CD4-positive, alpha-beta memory T cell (primary cell): Measurements from ENCODE around the gene ITCH. TPM values are rescaled to one million over a fixed set of nuclear protein-coding genes. Genes with fewer than 3 reads are reported as not detected.

ENCODE experiments used
- CTCF ChIA-PET: fragments of 350-600 bp; sonication (Branson Sonifier 250); formaldehyde crosslinking; loops from one replicate; lab custom pipeline; 2021; ENCODE audit warnings: inconsistent platforms; ENCODE audit not compliant: partially characterized antibody; lab: Charles Lee
- POLR2A ChIA-PET: fragments of 350-600 bp; sonication (Branson Sonifier 250); formaldehyde crosslinking; loops from one replicate; lab custom pipeline; 2021; ENCODE audit not compliant: partially characterized antibody; lab: Charles Lee
- DNase-seq, 5 donors: peaks; one replicate each; pipeline versions ENCODE4 v3.0.0 to v3.0.0-alpha.2; 2020 to 2022; ENCODE audit warnings: mixed read lengths in 1 of 5
- H3K27ac ChIP-seq: one replicate; pipeline ENCODE4 v1.7.0; 2013; ENCODE audit warnings: low read depth, low read length
- H3K27me3 ChIP-seq: 2 replicates; pipeline ENCODE4 v1.7.0; 2013; ENCODE audit warnings: mild to moderate bottlenecking, low read length, moderate library complexity; ENCODE audit not compliant: insufficient read depth
- H3K36me3 ChIP-seq: 2 replicates; pipeline ENCODE4 v1.7.0; 2013; ENCODE audit warnings: mild to moderate bottlenecking, low read length, moderate library complexity; ENCODE audit not compliant: insufficient read depth
- H3K4me1 ChIP-seq: 2 replicates; pipeline ENCODE4 v1.7.0; 2013; ENCODE audit warnings: mild to moderate bottlenecking, low read length, moderate library complexity; ENCODE audit not compliant: insufficient read depth
- H3K4me3 ChIP-seq, 2 donors: one replicate each; pipeline ENCODE4 v1.7.0; 2013; ENCODE audit warnings: low read length in 2 of 2, mild to moderate bottlenecking in 1 of 2
- H3K9me3 ChIP-seq, 2 donors: one replicate each; pipeline ENCODE4 v1.7.0; 2013; ENCODE audit warnings: low read length in 2 of 2, control low read depth in 1 of 2; ENCODE audit not compliant: control insufficient read depth in 1 of 2
- H3K27ac Mint-ChIP-seq, 7 donors: one replicate each; pipeline ENCODE4 v1.8.0; 2020 to 2021; ENCODE audit warnings: mixed read lengths in 7 of 7, mild to moderate bottlenecking in 6 of 7, inconsistent platforms in 3 of 7, moderate library complexity in 3 of 7
- H3K27me3 Mint-ChIP-seq, 2 donors: one replicate each; pipeline ENCODE4 v1.8.0; 2020 to 2021; ENCODE audit warnings: mixed read lengths in 2 of 2
- H3K36me3 Mint-ChIP-seq, 2 donors: one replicate each; pipeline ENCODE4 v1.8.0; 2020 to 2021; ENCODE audit warnings: mixed read lengths in 2 of 2, inconsistent platforms in 1 of 2, mild to moderate bottlenecking in 1 of 2
- H3K4me1 Mint-ChIP-seq, 4 donors: one replicate each; pipeline ENCODE4 v1.8.0; 2020 to 2021; ENCODE audit warnings: mixed read lengths in 4 of 4, mild to moderate bottlenecking in 1 of 4
- H3K4me3 Mint-ChIP-seq, 8 donors: one replicate each; pipeline ENCODE4 v1.8.0; 2020 to 2021; ENCODE audit warnings: mixed read lengths in 8 of 8, mild to moderate bottlenecking in 7 of 8, moderate library complexity in 6 of 8, inconsistent platforms in 3 of 8
- H3K9me3 Mint-ChIP-seq, 8 donors: one replicate each; pipeline ENCODE4 v1.8.0; 2020 to 2021; ENCODE audit warnings: mixed read lengths in 8 of 8, mild to moderate bottlenecking in 5 of 8, inconsistent platforms in 3 of 8, moderate library complexity in 1 of 8
- intact Hi-C: fragments of 100-400 bp; cut with micrococcal nuclease; formaldehyde crosslinking; loops from one replicate; pipeline ENCODE4 v1.15.1; 2023
- polyA plus RNA-seq, 2 donors: library from polyadenylated mRNA; unstranded; fragments of 300-500 nt; fragmentation: Illumina TruSeq; gene quantifications; one replicate each; pipeline ENCODE4 v1.2.3, GENCODE V29; 2021
- total RNA-seq, 2 experiments: library from RNA; stranded (reverse); gene quantifications; one replicate each; pipeline ENCODE4 v1.2.3, GENCODE V29; 2021

The ITCH gene
- total and polyA plus RNA-seq, 4 experiments from 2014 or later: 9.7 to 68.9 (median 42.2) TPM

GRCh38 chr20:34549291-34549928, 186.3 kb downstream of the ITCH start:
- H3K27me3 ChIP-seq: no peaks in the 10 kb centered on the region
- H3K9me3 ChIP-seq: no peaks in the 10 kb centered on the region
- no peaks in the 10 kb centered on the region for H3K36me3 ChIP-seq
- no peak overlapping the region for H3K4me3 Mint-ChIP-seq
- DNase-seq: no peak
- ChIA-PET CTCF (interaction anchor here (0.6 to 1.3 kb wide), 2 partner anchors 11 to 140 kb away, joined by 3 to 6 read pairs; no protein-coding TSS in a partner anchor), POLR2A (interaction anchor here (1.2 kb wide), 1 partner anchor 9 kb away, joined by 4 read pairs; the partner anchor contains the start of gene MAP1LC3A)
- H3K27me3 Mint-ChIP-seq: no peaks in the 10 kb centered on the region
- intact Hi-C loops: no loop called here
- H3K9me3 Mint-ChIP-seq: no peaks in the 10 kb centered on the region
- H3K4me1 Mint-ChIP-seq: peaks cover 3 to 16% (median 6%) of the 10 kb centered on the region in 4 donors
- peaks cover 4% of the 10 kb centered on the region for H3K4me1 ChIP-seq
- no peak overlapping the region for H3K27ac ChIP-seq
- no peak overlapping the region for H3K4me3 ChIP-seq
- peak overlapping the region in 2 of 7 donors; percentile 3 to 35 for H3K27ac Mint-ChIP-seq
- H3K36me3 Mint-ChIP-seq: no peaks in the 10 kb centered on the region

- DNase-seq: no peak
- ChIA-PET POLR2A (interaction anchor here (1.2 kb wide), 1 partner anchor 9 kb away, joined by 4 read pairs; the partner anchor contains the start of gene MAP1LC3A), CTCF (interaction anchor here (1.3 kb wide), 1 partner anchor 12 kb away, joined by 6 read pairs; no protein-coding TSS in a partner anchor)
- intact Hi-C loops: no loop called here
- no peak overlapping the region for H3K27ac ChIP-seq
- no peaks in the 10 kb centered on the region for H3K4me1 ChIP-seq
- H3K9me3 ChIP-seq: no peaks in the 10 kb centered on the region
- Mint-ChIP-seq H3K4me1 (peaks cover 0 to 11% (median 2%) of the 10 kb centered on the region in 4 donors), H3K36me3 (no peaks in the 10 kb centered on the region), H3K9me3 (no peaks in the 10 kb centered on the region), H3K27ac (no peak overlapping the region), H3K27me3 (no peaks in the 10 kb centered on the region), H3K4me3 (no peak overlapping the region)
- no peaks in the 10 kb centered on the region for H3K27me3 ChIP-seq
- H3K36me3 ChIP-seq: no peaks in the 10 kb centered on the region
- no peak overlapping the region for H3K4me3 ChIP-seq
Observed at GRCh38 chr20:34549929-34550305, 186.8 kb downstream of the ITCH start.

GRCh38 chr20:34552569-34552968, 189.5 kb downstream of the ITCH start:
- intact Hi-C loops: no loop called here
- H3K27ac Mint-ChIP-seq: peak overlapping the region in 4 of 7 donors; percentile 25 to 78 (median 44)
- no peaks in the 10 kb centered on the region for H3K36me3 ChIP-seq
- no peak overlapping the region for H3K27ac ChIP-seq
- peaks cover 7% of the 10 kb centered on the region for H3K4me1 ChIP-seq
- H3K9me3 Mint-ChIP-seq: no peaks in the 10 kb centered on the region
- ChIA-PET POLR2A (no interaction called here), CTCF (no interaction called here)
- no peak for DNase-seq
- H3K4me3 Mint-ChIP-seq: no peak overlapping the region
- H3K36me3 Mint-ChIP-seq: no peaks in the 10 kb centered on the region
- H3K27me3 ChIP-seq: no peaks in the 10 kb centered on the region
- no peak overlapping the region for H3K4me3 ChIP-seq
- no peaks in the 10 kb centered on the region for H3K27me3 Mint-ChIP-seq
- no peaks in the 10 kb centered on the region for H3K9me3 ChIP-seq
- H3K4me1 Mint-ChIP-seq: peaks cover 0 to 12% (median 6%) of the 10 kb centered on the region in 4 donors

GRCh38 chr20:34553366-34553867, 190.3 kb downstream of the ITCH start:
- CTCF ChIA-PET: no interaction called here
- Histone ChIP-seq H3K36me3 (no peaks in the 10 kb centered on the region), H3K9me3 (no peaks in the 10 kb centered on the region), H3K4me1 (peaks cover 12% of the 10 kb centered on the region), H3K4me3 (no peak overlapping the region), H3K27me3 (no peaks in the 10 kb centered on the region), H3K27ac (no peak overlapping the region)
- H3K4me1 Mint-ChIP-seq: peaks cover 5 to 15% (median 12%) of the 10 kb centered on the region in 4 donors
- intact Hi-C loops: no loop called here
- peaks cover 0 to 1% of the 10 kb centered on the region in 2 donors for H3K36me3 Mint-ChIP-seq
- DNase-seq: no peak
- no peaks in the 10 kb centered on the region for H3K27me3 Mint-ChIP-seq
- peak overlapping the region in 2 of 7 donors; percentile 29 to 54 for H3K27ac Mint-ChIP-seq
- no peak overlapping the region for H3K4me3 Mint-ChIP-seq
- no peaks in the 10 kb centered on the region for H3K9me3 Mint-ChIP-seq
- POLR2A ChIA-PET: interaction anchor here (0.7 kb wide), 1 partner anchor 17 kb away, joined by 3 read pairs; no protein-coding TSS in a partner anchor

- H3K9me3 ChIP-seq: no peaks in the 10 kb centered on the region
- peaks cover 12% of the 10 kb centered on the region for H3K4me1 ChIP-seq
- CTCF ChIA-PET: interaction anchor here (0.9 to 4.5 kb wide), 4 partner anchors 19 to 43 kb away, joined by 3 to 20 read pairs (median 3); no protein-coding TSS in a partner anchor
- POLR2A ChIA-PET: interaction anchor here (1.0 to 1.9 kb wide), 6 partner anchors 10 to 1106 kb away, joined by 3 to 10 read pairs (median 4); partner anchors contain the start of gene DYNLRB1
- intact Hi-C loops: loop anchor here (1.0 to 2.0 kb wide), 5 partner anchors 13 to 255 kb away; partner anchors contain the start of genes AHCY, ITCH and PIGU
- no peaks in the 10 kb centered on the region for H3K36me3 ChIP-seq
- no peak for DNase-seq
- peaks cover 0 to 2% (median 0%) of the 10 kb centered on the region in 8 donors for H3K9me3 Mint-ChIP-seq
- H3K4me3 Mint-ChIP-seq: peak overlapping the region; percentile 70 to 93 (median 84)
- no peaks in the 10 kb centered on the region for H3K27me3 ChIP-seq
- H3K27me3 Mint-ChIP-seq: no peaks in the 10 kb centered on the region
- H3K27ac ChIP-seq: peak overlapping the region; percentile 95
- peaks cover 0 to 4% of the 10 kb centered on the region in 2 donors for H3K36me3 Mint-ChIP-seq
- peak overlapping the region; percentile 45 to 46 for H3K4me3 ChIP-seq
- peaks cover 10 to 33% (median 13%) of the 10 kb centered on the region in 4 donors for H3K4me1 Mint-ChIP-seq
- peak overlapping the region; percentile 88 to 100 (median 96) for H3K27ac Mint-ChIP-seq
Observed at GRCh38 chr20:34557936-34558319, 194.9 kb downstream of the ITCH start.

- Histone ChIP-seq H3K27me3 (no peaks in the 10 kb centered on the region), H3K4me1 (peaks cover 12% of the 10 kb centered on the region), H3K27ac (peak within 1 kb of the TSS; percentile 95), H3K4me3 (peak within 1 kb of the TSS; percentile 45 to 46), H3K9me3 (no peaks in the 10 kb centered on the region), H3K36me3 (no peaks in the 10 kb centered on the region)
- peaks cover 10 to 33% (median 13%) of the 10 kb centered on the region in 4 donors for H3K4me1 Mint-ChIP-seq
- peak within 1 kb of the TSS; percentile 91 to 100 (median 96) for H3K27ac Mint-ChIP-seq
- intact Hi-C loops: loop anchor here (1.0 to 2.0 kb wide), 5 partner anchors 14 to 256 kb away; partner anchors contain the start of genes AHCY, ITCH and PIGU
- DNase-seq: peak; percentile 93 to 96 (median 94)
- H3K4me3 Mint-ChIP-seq: peak within 1 kb of the TSS; percentile 70 to 93 (median 84)
- H3K9me3 Mint-ChIP-seq: peaks cover 0 to 2% (median 0%) of the 10 kb centered on the region in 8 donors
- ChIA-PET CTCF (interaction anchor here (0.9 to 4.5 kb wide), 3 partner anchors 19 to 43 kb away, joined by 3 to 20 read pairs (median 3); no protein-coding TSS in a partner anchor), POLR2A (interaction anchor here (1.0 to 1.9 kb wide), 6 partner anchors 9 to 43 kb away, joined by 3 to 10 read pairs (median 4); partner anchors contain the start of gene DYNLRB1)
- H3K27me3 Mint-ChIP-seq: no peaks in the 10 kb centered on the region
- H3K36me3 Mint-ChIP-seq: peaks cover 0 to 4% of the 10 kb centered on the region in 2 donors
Observed at GRCh38 chr20:34558320-34559218, 195.5 kb downstream of the ITCH start, which contains the start of gene MAP1LC3A. Gene MAP1LC3A (plus strand): TSS chr20:34558718. CDS start chr20:34558869, 151 bp downstream.
